Femur (tissue), 1 donor: ENCODE measurements around the gene NUDT6.
A peak's percentile ranks its signal among the peaks of the same experiment; 100 is the strongest.
"Not testable (repeated sequence)": the region's sequence is repeated elsewhere in the genome, so short reads cannot be mapped to it uniquely, and the experiment has no call there.

Experiments
- DNase-seq: peaks from one replicate; pipeline ENCODE4 v3.0.0-alpha.2; 2017

NUDT6 gene

GRCh38 chr4:122873821-122874593 lies 48.4 kb downstream of the NUDT6 start:
- DNase-seq = no peak

DNA sequence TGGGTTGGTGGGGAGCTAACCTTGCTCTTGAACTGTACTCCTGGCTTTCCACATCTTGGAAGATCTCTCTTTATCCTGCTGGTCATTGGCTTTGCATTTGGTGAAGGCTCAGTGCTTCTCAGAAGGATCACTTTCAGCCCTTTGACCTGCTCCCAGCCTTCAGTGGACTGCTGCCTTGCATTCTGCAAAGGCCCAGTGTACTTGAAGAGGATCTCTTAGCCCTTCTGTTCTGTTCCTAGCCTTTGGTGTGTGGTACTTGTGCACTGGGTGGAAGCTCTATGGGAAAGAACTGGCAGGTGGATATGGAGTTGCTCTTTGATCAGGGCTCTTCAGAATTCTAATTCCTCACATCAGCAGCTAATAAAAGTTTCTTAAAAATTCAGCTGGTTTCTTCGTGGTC lies 49.3 kb downstream of the NUDT6 start:
- no peak for DNase-seq

DNA sequence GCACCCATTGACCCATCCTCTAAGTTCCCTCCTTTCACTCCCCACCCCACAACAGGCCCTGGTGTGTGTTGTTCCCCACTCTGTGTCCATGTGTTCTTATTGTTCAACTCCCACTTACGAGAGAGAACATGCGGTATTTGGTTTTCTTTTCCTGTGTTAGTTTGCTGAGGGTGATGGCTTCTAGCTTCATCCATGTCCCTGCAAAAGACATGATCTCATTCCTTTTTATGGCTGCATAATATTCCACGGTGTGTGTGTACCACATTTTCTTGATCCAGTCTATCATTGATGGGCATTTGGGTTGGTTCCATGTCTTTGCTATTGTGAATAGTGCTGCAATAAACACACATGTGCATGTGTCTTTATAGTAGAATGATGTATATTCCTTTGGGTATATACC lies 54.2 kb downstream of the NUDT6 start:
- not testable (repeated sequence) for DNase-seq

- no peak for DNase-seq
Measured at GRCh38 chr4:122865425-122865824, 57.0 kb downstream of the NUDT6 start.

GRCh38 chr4:122863639-122864038 lies 58.8 kb downstream of the NUDT6 start:
- no peak for DNase-seq

DNA sequence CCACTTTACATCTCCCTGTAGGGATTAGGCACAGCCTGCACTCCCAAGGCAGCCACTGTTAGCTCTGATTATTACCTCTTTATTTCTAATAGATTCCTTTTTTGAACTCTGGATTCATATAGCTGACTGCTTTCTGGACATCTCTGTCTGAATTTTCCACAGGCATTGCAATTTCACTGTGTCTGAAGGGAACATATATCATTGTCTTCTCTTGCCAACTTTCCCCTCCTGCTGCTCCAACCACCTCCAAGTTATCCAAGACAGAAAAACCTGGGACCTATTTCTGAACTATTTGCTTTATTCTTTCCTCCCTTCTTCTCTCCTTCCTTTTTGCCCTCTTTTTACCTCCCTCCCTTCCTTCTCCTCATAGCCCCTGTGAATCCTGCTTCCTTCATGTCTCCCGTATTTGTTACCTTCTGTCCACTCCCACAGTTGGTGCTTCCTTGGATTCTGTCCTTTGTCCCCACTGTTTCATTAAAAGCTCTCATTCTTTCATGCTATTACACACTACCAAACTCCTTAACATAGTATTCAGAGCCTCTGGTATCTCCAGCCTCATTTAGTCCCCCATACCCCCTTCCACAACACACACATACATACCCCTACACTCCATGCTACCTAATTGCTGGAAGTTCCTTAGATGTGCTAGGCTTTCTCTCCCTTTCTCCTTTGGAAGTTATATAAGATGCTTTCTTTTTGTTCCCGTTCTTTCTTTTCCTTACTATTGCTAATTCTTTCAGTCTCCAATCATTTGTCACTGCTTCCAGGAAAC lies 61.0 kb downstream of the NUDT6 start:
- DNase-seq = peak; percentile 48

DNA sequence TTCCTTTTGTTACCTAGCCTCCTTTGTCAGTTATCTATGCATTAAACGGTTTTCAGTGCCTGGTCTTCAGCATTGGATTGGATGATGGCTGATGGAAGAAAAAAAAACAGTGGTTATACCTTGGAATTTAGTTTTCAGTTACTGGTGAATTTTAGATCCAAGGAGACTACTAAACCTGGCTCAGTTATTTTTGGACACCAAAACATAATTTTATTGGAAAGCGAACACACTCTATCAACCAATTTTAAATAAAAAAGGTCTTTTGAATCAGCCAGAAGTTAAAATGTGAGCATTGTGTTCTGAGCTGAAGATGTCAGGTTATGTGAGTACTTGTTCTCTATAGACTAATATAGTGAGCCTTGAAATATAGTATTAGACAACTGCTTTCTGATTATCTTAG lies 63.7 kb downstream of the NUDT6 start:
- DNase-seq = no peak

DNA sequence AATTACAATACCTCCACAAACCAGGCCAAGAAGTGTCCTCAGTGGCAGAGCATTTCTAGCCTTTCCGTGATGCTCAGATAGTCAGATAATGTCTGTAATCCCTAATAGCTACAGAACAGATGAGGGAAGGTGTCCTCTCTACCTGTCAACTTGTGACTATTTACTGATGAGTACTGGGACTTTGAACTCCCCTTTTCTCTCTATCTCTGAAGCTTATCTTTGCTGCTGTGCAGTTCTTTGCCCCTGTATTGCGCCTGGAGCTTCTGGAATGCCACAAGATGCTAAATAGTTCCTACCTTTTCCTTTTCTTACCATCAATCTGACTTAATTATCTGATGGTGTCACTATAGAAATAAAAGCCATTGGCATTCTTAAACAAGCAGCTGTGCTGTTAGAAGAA lies 65.2 kb downstream of the NUDT6 start:
- DNase-seq = no peak

DNA sequence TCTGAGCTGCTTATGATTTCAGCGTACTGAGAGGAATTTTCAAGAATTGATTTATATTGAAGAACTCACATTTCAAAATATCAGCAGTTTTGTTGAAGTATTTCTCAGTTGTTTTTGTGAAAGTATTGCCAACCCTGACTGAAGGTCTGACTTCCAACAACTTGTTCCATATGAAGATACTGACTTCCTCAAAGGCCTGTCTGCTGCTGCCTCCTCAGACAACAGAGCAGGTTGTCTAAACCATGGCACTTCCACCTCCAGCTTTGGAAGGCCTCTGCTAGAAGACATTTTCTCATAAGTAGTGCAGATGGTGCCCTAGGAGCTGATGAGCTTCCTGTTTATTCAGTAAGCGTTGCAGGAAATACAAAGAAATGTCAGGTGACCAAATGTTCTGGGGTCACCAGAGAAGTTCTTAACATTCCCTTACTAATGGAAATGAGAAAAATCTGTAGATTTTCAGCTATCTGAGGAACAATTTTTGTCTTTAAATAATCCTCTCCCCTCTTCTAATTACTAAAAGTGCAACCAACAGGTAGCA lies 67.0 kb downstream of the NUDT6 start:
- no peak for DNase-seq

GRCh38 chr4:122854447-122855352 lies 67.7 kb downstream of the NUDT6 start:
- DNase-seq = peak; percentile 93

DNA sequence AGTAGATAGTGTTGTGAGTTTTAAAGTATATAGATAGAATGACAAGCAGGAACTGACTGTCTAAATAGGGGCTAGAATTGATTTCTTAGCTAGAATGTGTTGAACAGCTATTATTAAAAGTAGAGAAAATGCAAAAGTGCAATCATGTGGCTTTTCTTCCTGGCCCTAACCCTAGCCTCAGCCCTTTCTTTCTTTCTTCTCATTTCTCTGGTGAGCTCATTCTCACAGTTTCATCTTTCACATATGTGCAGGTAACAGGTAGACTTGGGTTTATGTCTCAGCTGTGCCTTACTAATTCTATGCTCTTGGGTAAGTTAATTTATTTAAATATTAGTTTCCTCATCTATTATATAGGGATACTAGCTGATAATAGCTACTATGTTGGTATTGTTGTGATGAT lies 70.8 kb downstream of the NUDT6 start:
- DNase-seq = no peak

- not testable (repeated sequence) for DNase-seq
Measured at GRCh38 chr4:122849789-122850188, 72.6 kb downstream of the NUDT6 start.

GRCh38 chr4:122847931-122848330 lies 74.5 kb downstream of the NUDT6 start:
- DNase-seq = no peak

DNA sequence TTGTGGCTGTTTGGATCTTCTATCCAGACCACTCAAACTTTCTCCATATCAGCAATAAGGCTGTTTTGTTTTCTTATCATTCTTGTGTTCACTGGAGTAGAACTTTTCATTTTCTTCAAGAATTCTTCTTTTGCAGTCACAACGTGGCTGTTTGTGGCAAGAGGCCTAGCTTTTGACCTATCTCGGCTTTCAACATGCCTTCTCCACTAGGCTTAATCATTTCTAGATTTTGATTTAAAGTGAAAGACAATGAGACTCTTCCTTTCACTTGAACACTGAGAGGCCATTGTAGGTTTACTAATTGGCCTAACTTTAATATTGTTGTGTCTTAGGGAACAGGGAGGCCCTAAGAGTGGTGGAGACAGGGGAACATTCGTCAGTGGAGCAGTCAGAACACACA lies 76.6 kb downstream of the NUDT6 start:
- DNase-seq = no peak

DNA sequence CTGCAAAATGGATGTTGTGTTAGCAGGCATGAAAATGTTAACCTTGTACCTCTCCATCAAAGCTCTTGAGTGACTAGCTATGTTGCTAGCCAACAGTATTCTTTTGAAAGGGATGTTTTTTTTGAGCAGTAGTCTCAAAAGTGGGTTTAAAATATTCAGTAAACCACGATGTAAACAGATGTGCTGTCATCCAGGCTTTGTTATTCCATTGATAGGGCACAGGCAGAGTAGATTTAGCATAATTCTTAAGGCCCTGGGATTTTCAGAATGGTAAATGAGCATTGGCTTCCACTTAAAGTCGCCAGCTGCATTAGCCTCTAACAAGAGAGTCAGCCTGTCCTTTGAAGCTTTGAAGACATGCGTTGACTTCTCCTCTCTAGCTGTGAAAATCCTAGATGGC lies 77.3 kb downstream of the NUDT6 start:
- DNase-seq = no peak

DNA sequence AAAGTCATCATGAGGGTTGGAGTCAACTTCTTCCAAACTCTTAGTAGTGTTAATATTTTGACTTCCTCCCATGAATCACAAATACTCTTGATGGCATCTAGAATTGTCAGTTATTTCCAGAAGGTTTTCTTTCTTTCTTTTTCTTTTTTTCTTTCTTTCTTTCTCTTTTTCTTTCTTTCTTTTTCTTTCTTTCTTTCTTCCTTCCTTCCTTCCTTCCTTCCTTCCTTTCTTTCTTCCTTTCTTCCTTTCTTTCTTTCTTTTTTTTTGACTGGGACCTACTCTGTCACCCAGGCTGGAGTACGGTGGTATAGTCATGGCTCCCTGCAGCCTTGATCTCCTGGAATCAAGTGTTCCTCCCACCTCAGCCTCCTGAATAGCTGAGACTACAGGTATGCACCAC lies 78.0 kb downstream of the NUDT6 start:
- not testable (repeated sequence) for DNase-seq

DNA sequence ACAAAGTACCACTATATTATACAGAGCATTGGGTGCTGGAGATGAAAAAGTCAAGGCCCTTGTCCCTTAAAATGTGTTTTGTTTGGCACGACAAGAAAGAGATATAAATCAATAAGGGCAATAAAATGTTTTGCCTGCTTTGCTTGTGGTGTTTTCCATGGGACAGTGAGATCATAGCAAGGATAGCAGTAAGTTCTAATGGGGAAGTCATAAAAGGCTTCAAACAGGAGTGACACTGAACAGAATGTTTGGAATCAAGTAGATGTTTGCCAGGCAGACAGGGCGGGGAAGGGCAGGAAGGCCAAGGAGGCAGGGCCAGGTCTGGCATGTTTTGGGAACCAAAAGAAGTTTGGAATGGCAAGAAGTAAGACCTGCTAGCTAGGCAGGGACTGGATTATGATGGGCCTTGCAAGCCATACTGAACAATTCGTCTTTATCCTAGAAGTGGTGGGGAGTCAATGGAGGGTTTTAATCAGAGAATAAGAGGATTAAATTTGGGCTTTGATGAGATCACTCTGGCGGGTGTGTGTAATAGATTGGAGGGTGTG lies 79.3 kb downstream of the NUDT6 start:
- no peak for DNase-seq
